Ascending aorta (tissue), 2 donors: ENCODE results near the gene FLNB. TPM values are rescaled to one million over a fixed set of nuclear protein-coding genes. Genes with fewer than 3 reads are reported as not detected.

Experiments
- DNase-seq, 2 donors: peaks; one replicate each; pipeline ENCODE4 v3.0.0-alpha.2; 2019; ENCODE audit warnings: low spot score in 2 of 2
- H3K27ac ChIP-seq, 2 donors: fragments of 200-600 bp; sonication (generic); one replicate each; pipeline ENCODE4 v1.5.1; 2016 to 2017; ENCODE audit warnings: mild to moderate bottlenecking in 1 of 2
- H3K27me3 ChIP-seq: fragments of 200-600 bp; sonication (generic); one replicate; pipeline ENCODE4 v1.5.1; 2017
- H3K36me3 ChIP-seq, 2 donors: fragments of 200-600 bp; sonication (generic); one replicate each; pipeline ENCODE4 v1.5.1; 2016
- H3K4me1 ChIP-seq, 2 donors: fragments of 200-600 bp; sonication (generic); one replicate each; pipeline ENCODE4 v1.5.1; 2016 to 2017; ENCODE audit warnings: mild to moderate bottlenecking in 1 of 2
- H3K4me3 ChIP-seq, 2 donors: fragments of 200-600 bp; sonication (generic); one replicate each; pipeline ENCODE4 v1.5.1; 2016 to 2017; ENCODE audit warnings: mild to moderate bottlenecking in 1 of 2
- H3K9me3 ChIP-seq, 2 donors: fragments of 200-600 bp; sonication (generic); one replicate each; pipeline ENCODE4 v1.5.1; 2016
- CTCF ChIP-seq, 3 experiments: fragments of 200-600 bp in 2 of 3; fragments of 450-650 bp in 1 of 3; sonication (generic) in 2 of 3; IDR thresholded peaks; one replicate each; pipeline ENCODE4 v1.5.1; 2016 to 2019; ENCODE audit warnings: antibody characterized with exemption in 3 of 3, mild to moderate bottlenecking in 1 of 3, moderate library complexity in 1 of 3
- intact Hi-C: fragments of 100-400 bp; cut with DNase I; formaldehyde crosslinking; loops from one replicate; pipeline ENCODE4 v1.15.1; 2023
- total RNA-seq: library from RNA; depleted of rRNA; stranded (reverse); fragments of >200 nt; gene quantifications from one replicate; pipeline ENCODE4 v1.1.0, GENCODE V29; 2016

Gene FLNB
- total RNA-seq, 1 donor from 2014 or later, result 144 TPM

GRCh38 chr3:58071480-58071971 is 63.3 kb downstream of the FLNB start:
- intact Hi-C loops, result no loop called here
- peaks cover 21 to 63% of the 10 kb centered on the region in 2 donors for H3K4me1 ChIP-seq
- H3K27me3 ChIP-seq, result no peaks in the 10 kb centered on the region
- H3K36me3 ChIP-seq, result no peaks in the 10 kb centered on the region
- H3K4me3 ChIP-seq, result no peak overlapping the region
- peak overlapping the region; percentile 55 to 86 for H3K27ac ChIP-seq
- no peaks in the 10 kb centered on the region for H3K9me3 ChIP-seq
- peak in 1 of 2 donors; percentile 41 for DNase-seq
- no peak for TF ChIP-seq CTCF (IDR thresholded peaks at IDR 0.05)

GRCh38 chr3:58072052-58072762 is 64.0 kb downstream of the FLNB start:
- peaks cover 3 to 4% of the 10 kb centered on the region in 2 donors for H3K36me3 ChIP-seq
- H3K27me3 ChIP-seq, result no peaks in the 10 kb centered on the region
- DNase-seq, result peak in 1 of 2 donors; percentile 57
- peaks cover 21 to 56% of the 10 kb centered on the region in 2 donors for H3K4me1 ChIP-seq
- TF ChIP-seq CTCF (IDR thresholded peaks at IDR 0.05), result no peak
- intact Hi-C loops, result no loop called here
- H3K27ac ChIP-seq, result peak overlapping the region; percentile 55 to 86
- H3K4me3 ChIP-seq, result no peak overlapping the region
- H3K9me3 ChIP-seq, result no peaks in the 10 kb centered on the region

- H3K4me3 ChIP-seq, result peak overlapping the region in 1 of 2 donors; percentile 15
- DNase-seq, result peak in 1 of 2 donors; percentile 28
- peak overlapping the region; percentile 55 to 86 for H3K27ac ChIP-seq
- H3K4me1 ChIP-seq, result peaks cover 19 to 55% of the 10 kb centered on the region in 2 donors
- peaks cover 6 to 8% of the 10 kb centered on the region in 2 donors for H3K36me3 ChIP-seq
- no peaks in the 10 kb centered on the region for H3K9me3 ChIP-seq
- TF ChIP-seq CTCF (IDR thresholded peaks at IDR 0.05), result no peak
- H3K27me3 ChIP-seq, result no peaks in the 10 kb centered on the region
- intact Hi-C loops, result no loop called here
Measured at GRCh38 chr3:58072763-58073130, 64.5 kb downstream of the FLNB start.

- DNase-seq, result peak in 1 of 2 donors; percentile 61
- Histone ChIP-seq H3K27ac (peak overlapping the region; percentile 55 to 86), H3K27me3 (no peaks in the 10 kb centered on the region), H3K4me1 (peaks cover 13 to 49% of the 10 kb centered on the region in 2 donors), H3K9me3 (no peaks in the 10 kb centered on the region), H3K4me3 (peak overlapping the region in 1 of 2 donors; percentile 15), H3K36me3 (peaks cover 8 to 10% of the 10 kb centered on the region in 2 donors)
- no peak for TF ChIP-seq CTCF (IDR thresholded peaks at IDR 0.05)
- intact Hi-C loops, result no loop called here
Measured at GRCh38 chr3:58073301-58074108, 65.3 kb downstream of the FLNB start.

GRCh38 chr3:58074116-58074715 is 66.0 kb downstream of the FLNB start:
- peak overlapping the region in 1 of 2 donors; percentile 15 for H3K4me3 ChIP-seq
- peaks cover 10 to 43% of the 10 kb centered on the region in 2 donors for H3K4me1 ChIP-seq
- H3K27me3 ChIP-seq, result no peaks in the 10 kb centered on the region
- no peak for TF ChIP-seq CTCF (IDR thresholded peaks at IDR 0.05)
- peak overlapping the region; percentile 55 to 86 for H3K27ac ChIP-seq
- H3K36me3 ChIP-seq, result peaks cover 12 to 17% of the 10 kb centered on the region in 2 donors
- H3K9me3 ChIP-seq, result no peaks in the 10 kb centered on the region
- DNase-seq, result peak in 1 of 2 donors; percentile 37
- intact Hi-C loops, result no loop called here
